Central memory CD8-positive, alpha-beta T cell (primary cell): Measurements from ENCODE around the gene TNFSF4.

ENCODE experiments used
- ATAC-seq: fragments of 150-1000 bp; cut with Tn5 transposase; replicated peaks from 2 replicates; pipeline ENCODE4 v1.10.0; 2022; ENCODE audit warnings: mild to moderate bottlenecking, moderate FRiP score, moderate number of reproducible peaks; ENCODE audit not compliant: poor library complexity, severe bottlenecking; ENCODE audit errors: extremely low read depth
- DNase-seq, 2 donors: peaks; one replicate each; pipeline ENCODE4 v3.0.0; 2021; ENCODE audit warnings: low spot score in 2 of 2
- H3K27ac Mint-ChIP-seq: one replicate; pipeline ENCODE4 v1.8.0; 2022; ENCODE audit warnings: low read depth, mild to moderate bottlenecking, moderate library complexity, mixed read lengths
- H3K27me3 Mint-ChIP-seq: one replicate; pipeline ENCODE4 v1.8.0; 2022; ENCODE audit warnings: mixed read lengths
- H3K36me3 Mint-ChIP-seq: one replicate; pipeline ENCODE4 v1.8.0; 2022; ENCODE audit warnings: mild to moderate bottlenecking, moderate library complexity, mixed read lengths; ENCODE audit not compliant: insufficient read depth
- H3K4me1 Mint-ChIP-seq: one replicate; pipeline ENCODE4 v1.8.0; 2022; ENCODE audit warnings: mixed read lengths
- H3K4me3 Mint-ChIP-seq: one replicate; pipeline ENCODE4 v1.8.0; 2022; ENCODE audit warnings: mild to moderate bottlenecking, moderate library complexity, mixed read lengths
- H3K9me3 Mint-ChIP-seq: one replicate; pipeline ENCODE4 v1.8.0; 2022; ENCODE audit warnings: mixed read lengths

Gene TNFSF4

GRCh38 chr1:173149887-173150286 is 57.2 kb downstream of the TNFSF4 start:
- Mint-ChIP-seq H3K9me3 (peaks cover 17% of the 10 kb centered on the region), H3K27ac (no peak overlapping the region), H3K27me3 (peaks cover 29% of the 10 kb centered on the region), H3K4me1 (peaks cover 9% of the 10 kb centered on the region), H3K36me3 (peaks cover 1% of the 10 kb centered on the region), H3K4me3 (no peak overlapping the region)
- ATAC-seq: no peak
- no peak for DNase-seq

DNA sequence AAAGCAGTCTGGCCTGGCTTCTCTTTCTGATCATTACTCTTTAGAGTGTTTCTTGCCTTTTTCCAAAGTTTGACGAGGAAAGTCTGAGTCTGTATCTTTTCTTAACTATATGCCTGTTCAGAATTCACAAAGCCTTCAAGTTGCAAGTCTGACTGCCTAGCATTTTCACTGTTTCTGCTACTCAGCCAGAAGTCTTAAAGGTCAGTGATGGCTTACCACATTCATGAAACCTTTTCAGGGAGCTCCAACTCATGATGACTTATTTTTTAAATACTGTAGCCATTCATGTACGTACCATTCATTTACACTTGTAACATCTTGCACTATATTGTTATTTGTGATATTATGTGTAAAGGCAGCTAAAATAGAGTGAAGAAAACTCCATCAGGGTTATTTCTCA is 58.2 kb downstream of the TNFSF4 start:
- peaks cover 29% of the 10 kb centered on the region for H3K27me3 Mint-ChIP-seq
- H3K9me3 Mint-ChIP-seq: peaks cover 21% of the 10 kb centered on the region
- H3K27ac Mint-ChIP-seq: no peak overlapping the region
- ATAC-seq (no peak), DNase-seq (no peak)
- peaks cover 1% of the 10 kb centered on the region for H3K36me3 Mint-ChIP-seq
- H3K4me1 Mint-ChIP-seq: peaks cover 9% of the 10 kb centered on the region
- no peak overlapping the region for H3K4me3 Mint-ChIP-seq

- ATAC-seq (no peak), DNase-seq (no peak)
- peaks cover 29% of the 10 kb centered on the region for H3K27me3 Mint-ChIP-seq
- peaks cover 1% of the 10 kb centered on the region for H3K36me3 Mint-ChIP-seq
- H3K4me3 Mint-ChIP-seq: no peak overlapping the region
- peaks cover 5% of the 10 kb centered on the region for H3K4me1 Mint-ChIP-seq
- H3K9me3 Mint-ChIP-seq: peaks cover 21% of the 10 kb centered on the region
- no peak overlapping the region for H3K27ac Mint-ChIP-seq
Measured at GRCh38 chr1:173148545-173148944, 58.6 kb downstream of the TNFSF4 start.

GRCh38 chr1:173140733-173141132 is 66.4 kb downstream of the TNFSF4 start:
- H3K9me3 Mint-ChIP-seq: peaks cover 9% of the 10 kb centered on the region
- no peaks in the 10 kb centered on the region for H3K36me3 Mint-ChIP-seq
- ATAC-seq (no peak), DNase-seq (no peak)
- no peaks in the 10 kb centered on the region for H3K4me1 Mint-ChIP-seq
- H3K4me3 Mint-ChIP-seq: no peak overlapping the region
- peaks cover 14% of the 10 kb centered on the region for H3K27me3 Mint-ChIP-seq
- H3K27ac Mint-ChIP-seq: no peak overlapping the region

GRCh38 chr1:173139706-173140105 is 67.4 kb downstream of the TNFSF4 start:
- Mint-ChIP-seq H3K27me3 (peaks cover 14% of the 10 kb centered on the region), H3K4me3 (no peak overlapping the region), H3K36me3 (no peaks in the 10 kb centered on the region), H3K9me3 (peaks cover 2% of the 10 kb centered on the region), H3K4me1 (no peaks in the 10 kb centered on the region), H3K27ac (no peak overlapping the region)
- DNase-seq (no peak), ATAC-seq (no peak)

DNA sequence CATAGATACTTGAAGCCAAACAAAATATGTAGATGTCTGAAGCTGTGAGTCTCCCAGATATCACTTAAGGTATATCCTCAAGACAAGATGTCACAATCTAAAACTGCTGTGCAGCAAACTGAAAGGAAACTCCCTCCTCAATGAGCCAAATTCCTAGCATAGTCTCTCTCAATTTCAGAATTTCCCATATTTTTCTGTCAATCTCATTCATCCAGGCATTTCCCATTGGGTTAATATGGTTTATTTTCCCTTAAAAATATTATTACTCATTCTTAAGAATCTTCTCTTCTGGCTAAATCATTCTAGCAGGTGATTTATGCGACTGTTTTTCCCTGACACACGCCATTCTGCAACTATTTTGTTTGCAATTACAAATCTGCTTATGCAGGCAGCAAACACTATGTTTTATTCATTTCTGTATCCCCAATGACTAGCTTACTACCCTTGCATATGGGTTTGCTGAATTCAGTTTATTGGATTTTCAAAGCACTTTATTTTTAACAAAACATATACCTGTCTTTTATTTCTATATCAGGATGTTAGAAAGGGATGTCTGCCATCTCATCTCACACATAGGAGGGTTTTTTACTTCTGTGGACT is 69.9 kb downstream of the TNFSF4 start:
- H3K27ac Mint-ChIP-seq: no peak overlapping the region
- no peaks in the 10 kb centered on the region for H3K4me1 Mint-ChIP-seq
- no peak overlapping the region for H3K4me3 Mint-ChIP-seq
- no peak for DNase-seq
- ATAC-seq: no peak
- no peaks in the 10 kb centered on the region for H3K9me3 Mint-ChIP-seq
- H3K27me3 Mint-ChIP-seq: peaks cover 14% of the 10 kb centered on the region
- no peaks in the 10 kb centered on the region for H3K36me3 Mint-ChIP-seq

DNA sequence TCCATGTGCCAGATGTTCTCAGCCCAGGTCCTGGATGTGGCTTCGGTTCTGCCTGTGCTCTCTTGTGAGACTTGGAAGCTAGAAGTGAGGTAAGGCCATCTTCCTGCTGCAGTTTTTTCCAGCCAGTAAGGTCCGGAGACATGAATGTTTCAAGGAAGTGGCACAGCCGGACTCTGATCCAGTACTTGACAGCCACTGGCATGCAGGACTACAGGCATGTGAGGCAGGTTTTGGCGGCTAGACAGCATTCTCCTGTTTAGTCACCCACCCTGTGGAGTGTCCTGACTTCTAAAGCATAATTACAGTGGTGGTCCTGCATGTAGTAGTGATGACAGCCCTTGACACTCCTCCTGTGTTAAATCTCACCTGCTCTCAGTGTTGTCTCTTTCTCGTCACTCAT is 72.3 kb downstream of the TNFSF4 start:
- ATAC-seq (no peak), DNase-seq (no peak)
- H3K4me3 Mint-ChIP-seq: no peak overlapping the region
- H3K27ac Mint-ChIP-seq: no peak overlapping the region
- H3K4me1 Mint-ChIP-seq: no peaks in the 10 kb centered on the region
- H3K27me3 Mint-ChIP-seq: peaks cover 14% of the 10 kb centered on the region
- H3K9me3 Mint-ChIP-seq: no peaks in the 10 kb centered on the region
- no peaks in the 10 kb centered on the region for H3K36me3 Mint-ChIP-seq

DNA sequence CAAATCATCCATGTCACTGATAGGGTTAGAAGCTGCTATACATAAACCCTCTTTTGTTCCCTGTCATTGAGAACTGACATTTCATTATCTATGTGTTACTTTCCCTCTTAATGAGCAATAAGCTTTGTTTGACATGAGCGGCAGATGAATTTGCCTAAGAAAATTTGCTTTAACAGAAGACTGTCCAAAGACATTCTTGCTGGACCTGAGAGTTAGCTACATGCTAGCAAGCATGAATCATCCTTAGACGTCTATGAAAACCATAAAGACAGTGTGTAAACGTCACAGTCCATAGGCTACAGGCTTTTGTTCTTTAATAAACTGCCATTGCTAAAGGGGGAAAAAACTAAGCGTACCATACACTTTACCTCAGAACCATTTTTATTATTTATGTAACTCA is 73.1 kb downstream of the TNFSF4 start:
- Mint-ChIP-seq H3K27me3 (peaks cover 14% of the 10 kb centered on the region), H3K4me1 (no peaks in the 10 kb centered on the region), H3K27ac (no peak overlapping the region), H3K36me3 (no peaks in the 10 kb centered on the region), H3K4me3 (no peak overlapping the region), H3K9me3 (no peaks in the 10 kb centered on the region)
- ATAC-seq: no peak
- no peak for DNase-seq
